Occipital lobe (tissue), 2 donors: ENCODE results near the gene RAI1. TPM values are rescaled to one million over a fixed set of nuclear protein-coding genes. Genes with fewer than 3 reads are reported as not detected.

Source experiments
- DNase-seq: peaks from one replicate; lab custom pipeline; 2025; lab: John Stamatoyannopoulos, UW
- total RNA-seq: library from RNA; depleted of rRNA; stranded (reverse); fragments of >200 nt; gene quantifications from one replicate; pipeline ENCODE4 v1.2.3, GENCODE V29; 2014

Gene RAI1
- total RNA-seq, 1 donor from 2014 or later, result 14.3 TPM

DNA sequence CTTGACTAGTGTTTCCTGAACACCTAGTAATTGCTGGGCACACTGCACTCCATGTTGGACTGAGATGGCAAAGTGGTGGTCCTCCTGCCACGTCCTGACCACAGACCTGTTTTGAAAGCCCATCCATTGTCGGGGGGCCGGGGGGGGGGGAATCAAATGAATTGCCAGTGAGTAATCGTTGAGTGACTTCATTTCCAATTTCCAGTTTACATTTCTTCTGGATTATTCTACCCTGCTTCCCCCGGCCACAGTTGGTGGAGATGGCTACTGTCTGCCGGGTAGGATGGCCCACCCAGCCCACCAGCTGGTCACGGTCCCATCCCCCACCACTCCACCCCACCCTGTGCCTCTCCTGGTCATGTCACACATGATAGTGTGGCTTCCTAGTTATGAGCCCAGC lies 18.2 kb downstream of the RAI1 start:
- DNase-seq, result no peak

- DNase-seq, result no peak
Measured at GRCh38 chr17:17700251-17700969, 19.2 kb downstream of the RAI1 start.

- DNase-seq, result no peak
Measured at GRCh38 chr17:17701112-17701511, 19.9 kb downstream of the RAI1 start.

DNA sequence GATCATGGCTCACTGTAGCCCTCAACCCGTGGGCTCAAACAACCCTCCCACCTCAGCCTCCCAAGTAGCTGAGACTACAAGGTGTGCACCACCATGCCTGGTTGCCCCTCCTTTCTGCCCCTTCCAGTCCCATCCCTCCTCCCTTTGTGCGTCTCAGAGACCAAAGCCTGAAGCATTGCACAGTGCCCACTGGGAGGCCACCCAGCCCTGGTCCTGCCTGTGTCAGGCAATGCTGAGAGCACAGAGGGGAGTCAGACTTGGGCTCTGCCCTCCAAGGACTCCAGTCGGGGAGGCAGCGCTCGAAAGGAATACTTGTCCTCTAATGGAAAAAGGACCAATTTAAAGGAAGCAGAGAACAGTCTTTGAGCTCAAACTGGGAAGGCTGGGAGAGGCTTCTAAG lies 20.4 kb downstream of the RAI1 start:
- DNase-seq, result no peak

DNA sequence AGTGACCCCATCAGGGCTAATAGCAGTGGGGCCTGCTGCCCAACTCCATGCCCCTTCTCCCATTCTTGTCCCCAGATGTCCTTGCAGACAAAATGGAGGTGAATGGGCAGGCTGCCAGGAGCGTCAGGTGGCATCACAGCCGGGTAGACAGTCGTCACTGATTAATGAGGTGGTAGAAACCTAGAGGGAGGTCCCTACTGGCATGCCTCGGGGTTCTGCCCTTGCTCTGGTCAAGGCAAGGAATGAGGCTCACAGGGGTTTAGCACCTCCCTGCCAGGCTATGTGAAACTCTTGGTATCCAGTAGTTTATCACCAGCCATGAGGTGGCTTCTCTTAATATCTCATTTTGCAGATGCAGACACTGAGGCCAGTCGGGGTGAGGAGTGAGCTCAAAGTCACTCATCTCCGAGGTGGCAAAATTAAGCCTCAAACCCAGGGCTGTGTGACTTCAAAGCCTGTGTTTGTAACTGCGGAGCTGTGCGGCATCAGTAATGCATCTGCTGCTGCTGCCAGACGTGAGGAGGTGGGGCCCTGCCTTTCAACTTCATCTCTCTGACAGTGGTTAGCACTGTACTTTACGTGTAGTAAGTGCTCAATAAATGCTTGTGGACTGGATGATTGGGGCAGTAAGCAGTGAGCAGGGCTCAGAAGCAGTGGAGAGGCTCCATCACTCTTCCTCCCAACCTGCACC lies 21.3 kb downstream of the RAI1 start:
- DNase-seq, result no peak

GRCh38 chr17:17703140-17703919 lies 22.1 kb downstream of the RAI1 start:
- no peak for DNase-seq

DNA sequence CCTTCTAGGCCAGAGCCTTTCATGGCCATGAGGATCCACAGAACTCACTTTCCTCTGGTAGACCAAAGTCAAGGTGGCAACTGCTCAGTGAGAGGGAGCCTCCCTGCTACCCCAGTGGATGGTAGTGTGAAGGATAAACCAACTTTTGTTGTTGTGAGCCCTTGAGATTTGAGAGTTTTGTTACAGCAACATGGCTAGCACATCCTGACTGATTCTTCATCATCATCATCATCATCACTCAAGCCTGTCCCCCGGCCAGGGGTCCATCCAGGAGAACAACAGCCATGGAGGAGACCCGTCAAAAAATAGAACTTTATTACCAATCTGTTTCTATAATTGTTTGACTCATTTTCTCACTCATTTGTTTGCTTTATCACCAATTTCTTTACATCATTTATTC lies 23.7 kb downstream of the RAI1 start:
- DNase-seq, result no peak

DNA sequence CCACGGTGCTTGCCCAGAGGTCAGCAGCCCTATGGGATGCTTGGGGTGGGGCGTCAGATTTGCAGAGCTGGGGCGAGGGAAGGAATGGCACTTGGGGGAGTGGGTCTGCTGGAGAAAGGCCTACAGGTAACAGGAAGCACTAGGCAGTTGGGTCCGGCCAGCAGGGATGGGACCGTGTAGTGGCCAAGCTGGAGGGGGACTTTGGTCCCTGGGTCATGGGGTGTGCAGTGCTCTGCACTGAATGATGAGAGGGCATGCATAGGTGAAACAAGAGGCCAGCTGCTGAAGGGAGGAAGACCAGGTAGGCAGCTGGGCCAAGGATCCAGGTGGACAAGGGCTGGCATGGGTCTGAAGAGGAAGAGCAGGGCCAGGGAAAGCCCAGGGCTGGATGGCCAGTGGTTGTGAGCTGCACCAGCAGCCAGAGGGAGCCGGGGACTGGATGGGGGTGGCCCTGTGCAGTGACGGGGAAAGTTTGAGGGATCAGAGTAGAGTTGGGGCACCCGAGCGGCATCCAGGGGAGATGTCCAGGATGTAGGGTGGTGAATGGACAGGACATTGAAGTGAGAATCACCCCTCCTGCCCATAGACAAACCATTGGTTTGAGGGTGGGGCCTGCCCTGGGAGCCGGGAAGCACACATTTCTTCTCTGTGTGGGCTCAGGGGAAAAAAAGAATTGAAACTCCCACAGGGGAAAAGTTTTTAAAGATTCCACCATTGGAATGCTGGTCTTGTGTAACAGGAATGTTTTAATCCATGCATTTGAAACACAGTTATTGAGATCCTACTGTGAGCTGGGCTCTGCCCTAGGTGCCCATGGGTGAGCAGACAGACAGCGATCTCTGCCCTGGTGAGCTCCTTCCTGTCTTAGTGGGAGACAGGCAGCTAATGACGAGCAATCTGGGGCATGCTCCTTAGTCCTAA lies 25.1 kb downstream of the RAI1 start:
- no peak for DNase-seq

GRCh38 chr17:17708295-17708694 lies 27.0 kb downstream of the RAI1 start:
- DNase-seq, result no peak

GRCh38 chr17:17708816-17709215 lies 27.6 kb downstream of the RAI1 start:
- no peak for DNase-seq

DNA sequence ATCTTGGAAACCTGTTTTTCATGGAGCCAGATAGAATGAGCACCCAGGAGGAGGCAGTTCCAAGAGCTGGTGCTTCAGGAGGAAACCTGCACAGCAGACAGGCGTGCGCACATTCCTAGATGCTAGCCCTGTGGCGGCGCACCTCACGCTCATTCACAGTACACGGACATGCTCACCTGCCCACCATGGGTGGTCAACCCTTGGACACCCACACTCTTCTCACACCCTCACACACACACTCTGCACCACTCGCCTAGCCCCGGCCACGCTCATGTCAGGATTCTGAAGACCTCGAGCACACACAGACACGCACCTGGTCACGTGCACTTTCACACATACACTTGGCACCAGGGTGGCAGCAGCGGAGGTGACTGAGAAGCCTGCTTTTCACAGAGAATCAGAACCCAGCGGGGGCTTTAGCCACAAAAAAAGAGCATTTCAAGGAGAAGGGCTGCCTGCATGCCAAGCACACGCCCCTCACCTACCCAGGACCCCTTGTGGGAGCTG lies 28.6 kb downstream of the RAI1 start:
- DNase-seq, result no peak

DNA sequence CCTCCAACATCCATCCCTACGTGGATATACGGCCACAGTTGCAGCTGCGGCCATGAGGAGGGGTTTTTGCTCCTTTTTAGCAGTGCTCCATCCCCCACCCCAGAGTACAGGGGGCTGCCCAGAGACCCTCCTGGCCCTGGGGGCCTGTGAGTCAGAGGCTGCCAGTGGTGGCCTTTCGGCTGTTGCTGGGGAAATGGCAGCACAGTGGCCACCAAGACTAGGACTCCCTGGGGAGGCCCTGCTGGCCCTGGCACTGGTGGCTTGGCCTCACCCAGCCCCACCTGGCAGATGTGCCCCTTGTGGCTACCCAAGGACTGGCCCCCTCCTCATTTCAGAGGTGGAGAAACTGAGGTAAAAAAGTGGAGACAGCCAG lies 29.1 kb downstream of the RAI1 start:
- no peak for DNase-seq

- peak; percentile 63 for DNase-seq
Measured at GRCh38 chr17:17710728-17711541, 29.7 kb downstream of the RAI1 start.

DNA sequence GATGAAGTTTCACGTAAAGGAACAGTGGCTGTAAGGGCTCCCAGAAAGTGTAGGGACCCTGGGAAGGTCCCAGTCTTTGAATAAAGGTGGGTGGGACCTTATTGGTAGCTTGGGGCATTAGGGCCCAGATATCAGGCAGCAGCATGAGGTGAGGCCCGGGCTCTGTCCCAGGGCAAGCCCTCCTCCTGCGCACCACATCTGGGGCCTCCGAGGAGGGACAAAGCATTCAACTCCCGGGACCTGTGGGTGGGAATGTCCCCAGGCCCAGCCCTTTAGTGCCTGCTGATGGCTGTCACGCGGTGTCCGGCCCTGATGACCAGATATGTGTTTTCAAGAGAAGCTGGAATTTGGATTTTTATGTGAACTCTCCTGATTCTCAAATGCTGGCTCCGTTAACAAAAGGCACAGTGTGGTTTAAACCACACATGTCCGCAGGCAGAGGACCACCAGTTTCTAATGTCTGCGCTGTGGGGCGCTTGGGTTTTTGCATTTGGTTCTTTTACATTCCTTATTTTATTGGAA lies 30.4 kb downstream of the RAI1 start:
- no peak for DNase-seq

DNA sequence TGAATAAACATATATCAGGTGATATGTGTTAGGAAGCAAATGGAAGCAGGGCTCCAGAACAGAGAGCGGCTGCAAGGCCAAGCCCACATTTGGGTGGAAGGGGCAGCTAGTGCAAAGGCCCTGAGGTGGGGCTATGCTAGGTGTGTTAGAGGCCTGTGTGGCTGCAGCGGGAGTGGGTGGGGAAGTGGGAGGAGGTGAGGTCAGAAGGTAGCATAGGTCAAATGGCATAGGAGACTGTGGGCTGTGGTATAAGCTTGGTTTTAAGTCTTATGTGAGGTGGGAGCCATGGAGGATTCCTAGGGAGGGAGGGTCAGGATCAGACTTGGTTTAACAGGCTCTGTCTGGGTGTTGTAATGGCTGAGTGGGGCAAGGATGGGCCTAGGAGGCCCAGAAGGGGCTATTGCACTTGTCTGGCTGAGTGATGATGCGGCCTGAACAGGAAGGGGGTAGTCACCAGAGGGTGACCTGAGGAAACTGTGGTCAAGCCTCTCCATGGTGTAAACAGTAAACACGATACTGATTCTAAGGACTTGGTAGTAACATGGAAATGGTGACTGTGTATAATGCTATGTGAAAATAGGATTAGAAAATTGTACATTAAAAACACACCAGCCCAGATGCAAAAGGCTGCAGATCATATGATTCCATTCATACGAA lies 31.1 kb downstream of the RAI1 start:
- DNase-seq, result no peak

DNA sequence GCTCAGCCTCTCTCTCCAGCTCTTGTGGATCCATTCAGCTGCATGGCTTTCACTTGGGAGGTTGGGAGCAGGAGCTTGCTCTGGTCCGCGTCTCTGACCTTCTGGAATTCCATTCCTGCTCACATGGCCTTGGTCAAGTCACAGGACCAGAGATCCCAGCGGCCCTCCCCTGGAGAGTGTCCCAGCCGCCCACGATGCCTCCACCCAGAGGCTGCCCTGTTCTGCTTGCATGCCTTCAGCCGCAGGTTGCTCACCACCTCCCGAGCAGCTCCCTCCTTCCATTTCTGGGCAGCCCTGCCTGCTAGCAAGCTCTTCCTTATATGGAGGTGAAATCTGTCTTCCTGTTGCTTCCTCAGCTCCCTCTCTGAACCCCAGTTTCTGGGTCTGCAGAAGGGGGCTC lies 32.6 kb downstream of the RAI1 start:
- DNase-seq, result peak; percentile 32

DNA sequence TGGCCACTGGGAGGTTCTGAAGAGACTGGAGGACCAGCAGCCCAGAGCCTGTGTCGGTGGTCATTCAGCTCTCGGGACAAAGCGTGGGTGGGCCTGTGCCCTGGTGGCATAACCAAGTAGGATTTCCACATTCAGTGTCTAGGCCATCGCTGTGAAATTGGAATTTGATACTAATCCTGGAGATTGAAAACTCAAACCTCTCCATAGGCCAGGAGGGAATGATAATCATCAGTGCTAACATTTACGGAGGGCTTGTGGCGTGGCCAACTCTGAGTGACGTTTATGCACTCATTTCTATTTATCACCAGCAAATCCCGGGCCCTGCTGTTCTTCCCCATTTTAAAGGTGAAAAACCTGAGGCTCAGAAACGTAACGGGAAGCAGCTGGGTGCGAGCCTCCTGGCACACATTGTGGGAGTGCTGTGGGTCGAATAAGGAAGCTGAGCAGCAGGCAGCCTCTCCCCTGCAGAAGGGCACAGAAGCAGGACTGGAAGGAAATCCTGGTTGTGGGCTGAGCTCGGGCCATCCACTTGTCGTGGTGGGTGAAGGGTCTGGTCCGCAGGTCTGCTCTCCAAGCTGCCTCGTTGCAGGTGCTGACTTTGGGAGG lies 33.1 kb downstream of the RAI1 start:
- no peak for DNase-seq

GRCh38 chr17:17714879-17715278 lies 33.6 kb downstream of the RAI1 start:
- no peak for DNase-seq

DNA sequence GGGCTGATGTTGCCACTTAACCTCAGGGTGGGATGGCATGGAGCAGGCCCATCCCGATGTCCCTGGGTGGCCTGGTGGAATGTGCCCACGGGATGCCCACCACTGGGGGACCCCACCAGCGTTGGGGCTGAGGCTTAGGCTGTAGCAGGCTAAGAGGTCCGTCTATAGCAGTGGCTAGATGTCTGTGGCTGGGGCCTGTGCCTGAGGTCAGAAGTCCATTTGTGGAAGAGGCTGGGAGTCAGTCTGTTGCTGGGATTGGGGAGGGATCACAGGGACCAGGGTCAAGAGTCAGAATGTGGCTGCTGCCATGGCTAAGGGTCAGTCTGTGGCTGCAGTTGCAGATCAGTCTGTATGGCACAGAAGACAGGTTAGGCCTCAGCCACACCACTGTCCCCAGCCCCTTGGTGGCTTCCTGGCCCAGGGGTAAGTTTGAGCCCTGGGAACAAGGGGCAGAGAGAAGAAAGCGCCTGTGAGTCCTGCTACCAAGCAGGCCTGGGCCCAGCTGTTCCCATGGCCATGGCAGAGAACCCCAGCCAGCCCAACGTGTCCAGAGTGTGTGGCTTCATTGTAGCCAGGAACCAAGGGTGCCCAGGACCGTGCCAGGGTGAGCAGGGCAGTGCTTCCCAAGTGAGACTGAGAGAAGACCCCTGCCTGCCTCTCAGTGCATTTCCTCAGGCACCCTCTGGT lies 35.7 kb downstream of the RAI1 start:
- no peak for DNase-seq
